GM10248 (cell line): ENCODE results near the gene PRR23B.

Experiments
- CTCF ChIA-PET: fragments of 300-600 bp; sonication (Branson Sonifier 250); formaldehyde crosslinking; extraction: SDS; loops from one replicate; lab custom pipeline; 2021; ENCODE audit warnings: antibody characterized with exemption; lab: Yijun Ruan, JAX
- POLR2A ChIA-PET: fragments of 350-650 bp; sonication (Branson Sonifier 250); formaldehyde crosslinking; extraction: SDS; loops from one replicate; lab custom pipeline; 2020; ENCODE audit warnings: antibody characterized with exemption; lab: Yijun Ruan, JAX
- DNase-seq: peaks from one replicate; pipeline ENCODE4 v3.0.0; 2012; ENCODE audit errors: extremely low spot score
- CTCF ChIP-seq: IDR thresholded peaks from 2 replicates; pipeline ENCODE4 v1.5.1; 2012; ENCODE audit warnings: mild to moderate bottlenecking, low read depth; ENCODE audit errors: extremely low read depth, missing control alignments, control extremely low read depth

PRR23B gene

GRCh38 chr3:139005356-139005993, 15.3 kb downstream of the PRR23B start:
- ChIA-PET POLR2A (no interaction called here), CTCF (no interaction called here)
- TF ChIP-seq CTCF, result no peak
- no peak for DNase-seq

GRCh38 chr3:138995706-138996105, 25.0 kb downstream of the PRR23B start:
- ChIA-PET POLR2A (no interaction called here), CTCF (no interaction called here)
- DNase-seq, result no peak
- no peak for TF ChIP-seq CTCF

- DNase-seq, result no peak
- ChIA-PET CTCF (interaction anchor here (1.0 kb wide), 1 partner anchor 342 kb away, joined by 3 read pairs; no protein-coding TSS in a partner anchor), POLR2A (no interaction called here)
- no peak for TF ChIP-seq CTCF
Measured at GRCh38 chr3:138987181-138987580, 33.5 kb downstream of the PRR23B start.

- no peak for TF ChIP-seq CTCF
- CTCF ChIA-PET, result no interaction called here
- no peak for DNase-seq
- POLR2A ChIA-PET, result no interaction called here
Measured at GRCh38 chr3:138985932-138986331, 34.8 kb downstream of the PRR23B start.

- no peak for DNase-seq
- no peak for TF ChIP-seq CTCF
- CTCF ChIA-PET, result no interaction called here
- POLR2A ChIA-PET, result no interaction called here
Measured at GRCh38 chr3:138984816-138985215, 35.9 kb downstream of the PRR23B start.

- DNase-seq, result no peak
- TF ChIP-seq CTCF, result no peak
- ChIA-PET CTCF (interaction anchor here (1.1 kb wide), 1 partner anchor 53 kb away, joined by 4 read pairs; no protein-coding TSS in a partner anchor), POLR2A (no interaction called here)
Measured at GRCh38 chr3:138976047-138976446, 44.7 kb downstream of the PRR23B start.
